COLO829 (cell line): Measurements from ENCODE around the gene PKIG.
"Not testable (repeated sequence)": the region's sequence is repeated elsewhere in the genome, so short reads cannot be mapped to it uniquely, and the experiment has no call there.

Experiments
- DNase-seq: peaks from one replicate; pipeline ENCODE4 v3.0.0; 2012; ENCODE audit warnings: low spot score

PKIG gene

DNA sequence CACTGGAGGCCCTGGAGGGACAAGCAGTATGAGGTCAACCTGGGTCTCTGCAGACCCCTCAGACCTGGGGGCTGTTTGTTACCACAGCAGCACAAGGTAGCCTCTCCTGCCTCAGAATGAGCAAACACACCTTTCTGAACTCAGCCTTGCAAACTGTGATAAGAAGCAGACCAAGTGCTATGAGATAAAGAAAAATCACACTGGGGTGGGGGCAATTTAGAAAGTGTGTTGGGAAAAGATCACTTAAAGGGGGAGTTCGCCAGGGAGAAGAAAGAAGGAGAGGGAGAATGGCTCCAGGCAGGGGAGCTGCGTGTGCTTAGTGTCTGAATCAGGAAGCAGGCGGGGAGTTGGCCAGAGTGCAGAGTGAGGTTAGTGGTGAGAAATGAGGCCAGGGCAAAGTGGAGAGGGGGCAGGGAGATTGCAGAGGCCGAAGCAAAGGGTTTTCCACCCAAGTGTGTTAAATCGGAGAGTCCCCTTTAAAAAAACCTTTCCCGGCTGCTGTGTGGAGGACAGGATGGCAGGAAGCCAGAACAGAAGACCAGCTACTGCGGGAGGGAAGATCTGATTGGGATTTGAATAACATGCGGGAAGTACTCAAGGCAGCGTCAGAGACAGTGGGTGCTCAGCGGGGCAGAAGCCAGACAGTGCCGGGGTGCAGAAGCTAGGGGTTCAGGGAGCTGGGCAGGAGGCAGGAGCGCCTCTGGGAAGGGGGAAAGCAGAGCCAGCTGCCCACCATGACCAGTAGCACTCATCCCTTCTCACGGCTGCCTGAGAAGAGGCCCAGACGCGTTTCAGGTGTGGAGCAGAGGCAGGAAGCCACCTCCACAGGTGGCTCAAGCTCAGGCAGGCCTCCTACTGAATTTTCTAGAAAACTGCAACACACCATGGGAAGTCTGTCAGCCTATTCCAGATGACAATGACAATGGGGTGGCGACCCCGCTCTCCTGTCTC, 60.1 kb downstream of the PKIG start:
- peak; percentile 68 for DNase-seq

DNA sequence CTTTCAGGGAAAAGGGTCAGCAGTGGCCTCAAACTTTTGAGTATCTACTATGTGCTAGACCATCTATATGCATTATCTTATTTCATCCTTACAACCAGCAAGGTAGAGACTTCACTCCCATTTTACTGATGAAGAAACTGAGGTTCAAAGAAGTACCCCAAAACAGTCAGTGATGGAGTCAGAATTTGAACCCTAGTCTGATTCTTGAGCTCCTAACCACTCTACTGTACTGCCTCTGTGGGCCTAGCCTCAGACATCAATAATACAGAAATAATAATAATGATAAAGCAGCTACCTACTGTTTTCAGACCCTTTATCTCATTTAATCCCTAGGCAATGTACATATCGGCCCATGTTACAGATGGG, 60.8 kb downstream of the PKIG start:
- no peak for DNase-seq

DNA sequence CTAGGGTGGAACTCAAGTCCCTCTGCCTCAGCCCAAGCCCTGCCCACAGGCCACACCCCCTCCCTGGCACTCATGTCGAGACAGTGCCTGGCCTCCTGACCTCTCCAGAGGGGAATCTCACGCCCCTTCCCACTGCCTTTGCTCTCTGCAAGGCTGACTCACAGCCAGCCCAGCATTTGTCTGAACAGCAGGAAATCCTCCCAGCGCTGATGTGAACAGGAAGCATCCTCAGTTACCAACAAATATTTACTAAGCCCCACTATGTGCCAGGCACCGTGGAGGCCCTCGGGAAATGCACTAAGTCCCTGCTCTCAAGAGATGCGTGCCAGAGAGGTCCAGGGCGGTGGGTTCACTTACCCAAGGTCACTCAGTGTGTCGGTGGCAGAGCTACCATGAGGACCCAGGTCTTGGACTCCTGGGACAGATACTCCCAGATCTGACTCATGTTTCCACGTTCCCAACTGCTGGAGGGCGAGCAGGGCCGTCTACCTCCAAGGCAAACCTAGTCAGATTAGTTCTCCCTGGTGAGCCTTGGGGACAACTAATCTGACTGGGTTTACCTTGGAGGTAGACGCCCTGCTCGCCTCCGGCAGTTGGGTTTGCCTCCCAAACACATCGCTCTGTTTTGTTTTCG, 61.3 kb downstream of the PKIG start:
- DNase-seq = peak; percentile 30

DNA sequence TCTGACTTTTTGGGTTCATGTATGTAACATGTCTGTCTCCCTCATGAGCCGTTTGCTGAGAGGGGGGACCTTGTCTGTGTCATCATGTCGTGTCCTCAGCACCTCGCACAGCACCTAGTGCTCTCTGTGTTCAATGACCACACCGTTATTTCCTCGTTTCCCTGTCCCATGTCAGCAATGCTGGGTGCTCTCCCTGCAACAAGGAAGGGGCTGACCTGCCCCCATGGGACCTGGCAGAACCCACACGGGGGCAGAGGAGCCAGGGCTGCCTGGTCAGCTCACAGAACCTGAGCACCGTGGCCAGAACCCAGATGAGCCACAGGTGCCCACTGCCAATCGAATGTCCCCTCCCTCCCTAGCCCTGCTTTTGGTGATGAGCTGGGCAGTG, 61.8 kb downstream of the PKIG start:
- no peak for DNase-seq

DNA sequence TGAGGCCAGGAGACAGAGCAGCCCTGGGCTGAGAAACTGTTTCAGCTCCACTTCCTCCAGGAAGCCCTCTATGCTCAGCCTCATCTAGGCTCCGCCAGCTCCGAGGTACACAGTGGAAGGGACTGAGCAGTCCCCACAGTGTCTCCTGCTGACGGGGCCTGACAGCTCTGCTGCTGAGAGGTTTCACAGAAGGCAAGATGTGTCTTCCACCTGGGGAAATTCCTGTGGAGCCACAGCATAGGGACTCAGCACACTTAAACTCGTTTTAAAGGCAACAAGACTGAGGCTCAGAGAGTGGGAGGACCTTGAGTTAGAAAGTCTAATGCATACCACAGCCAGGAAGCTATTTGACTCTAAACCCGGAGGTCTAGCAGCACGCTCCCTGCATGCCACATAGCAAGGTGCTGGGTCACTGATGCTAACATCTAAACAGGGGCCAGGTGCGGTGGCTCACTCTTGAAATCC, 62.3 kb downstream of the PKIG start:
- DNase-seq = no peak

DNA sequence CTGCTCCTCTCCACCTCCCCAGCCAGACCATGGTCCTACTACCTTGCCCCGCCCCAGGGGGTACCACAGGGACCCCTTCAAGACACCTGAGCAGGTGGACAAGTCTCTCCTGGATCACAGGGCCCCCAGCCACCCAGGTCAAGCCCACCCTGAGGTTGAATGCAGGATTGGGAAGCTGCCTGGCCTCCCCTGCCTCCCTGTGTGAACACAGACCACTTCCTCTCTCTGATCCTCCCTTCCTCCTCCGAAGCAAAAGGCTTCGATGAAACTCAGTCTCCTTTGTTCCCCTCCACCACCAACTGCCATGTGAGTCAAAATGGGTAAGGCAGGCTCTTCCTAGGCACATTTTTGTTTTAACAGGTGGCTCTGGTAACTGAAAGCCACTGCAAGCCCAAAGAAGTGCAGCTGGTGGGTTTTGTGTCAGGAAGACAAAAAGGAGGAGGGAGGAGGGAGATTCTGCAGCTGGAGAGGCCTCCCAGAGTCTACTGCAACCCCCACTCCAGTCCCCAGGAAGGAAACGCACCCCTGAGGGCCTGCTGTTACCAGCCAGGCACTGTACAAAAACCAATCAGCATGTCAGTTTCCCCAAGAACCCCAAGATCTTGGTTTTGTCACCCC, 63.8 kb downstream of the PKIG start:
- no peak for DNase-seq

DNA sequence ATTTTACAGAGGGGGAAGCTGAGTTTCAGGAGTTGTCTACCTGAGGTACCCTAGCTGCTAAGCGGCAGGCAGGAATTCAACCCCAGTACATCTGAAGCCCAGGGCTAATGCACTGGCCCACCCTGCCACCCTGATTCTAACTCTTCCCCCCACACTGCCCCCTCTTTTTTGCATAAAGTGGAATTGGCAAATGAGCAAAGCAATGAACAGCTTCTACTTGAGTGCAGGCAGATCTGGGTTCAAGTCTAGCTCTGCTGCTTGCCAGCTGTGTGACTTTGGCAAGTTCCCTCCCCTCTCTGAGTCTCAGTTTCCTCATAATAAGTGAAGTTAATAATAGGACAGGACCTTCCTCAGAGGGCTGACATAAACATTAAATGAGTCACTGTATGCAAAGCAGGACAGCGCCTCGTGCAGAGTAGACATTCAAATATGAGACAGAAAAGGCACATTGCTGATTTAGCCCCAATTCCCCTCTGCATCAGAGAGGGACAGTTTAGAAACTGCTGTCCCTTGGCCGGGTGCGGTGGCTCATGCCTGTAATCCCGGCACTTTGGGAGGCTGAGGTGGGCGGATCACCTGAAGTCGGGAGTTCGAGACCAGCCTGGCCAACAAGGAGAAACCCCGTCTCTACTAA, 64.4 kb downstream of the PKIG start:
- DNase-seq = no peak

DNA sequence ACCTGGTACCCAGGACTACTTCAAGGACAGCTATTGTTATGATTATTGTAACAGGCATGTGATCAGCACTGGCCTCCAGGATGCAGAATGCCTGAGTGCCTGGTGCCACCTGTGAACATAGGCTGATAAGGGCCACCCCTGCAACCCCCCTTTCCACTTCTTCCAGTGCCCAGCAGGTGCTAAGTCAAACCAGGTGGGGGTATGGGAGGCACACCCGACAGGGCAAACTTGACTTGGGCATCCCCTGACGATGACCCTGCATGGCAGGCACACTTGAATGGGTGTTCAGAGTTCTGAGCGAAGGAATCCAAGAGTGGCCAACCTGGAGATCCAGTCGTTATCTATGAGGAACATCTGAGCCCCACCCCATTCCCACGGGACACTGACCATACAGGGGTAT, 65.7 kb downstream of the PKIG start:
- DNase-seq = no peak

DNA sequence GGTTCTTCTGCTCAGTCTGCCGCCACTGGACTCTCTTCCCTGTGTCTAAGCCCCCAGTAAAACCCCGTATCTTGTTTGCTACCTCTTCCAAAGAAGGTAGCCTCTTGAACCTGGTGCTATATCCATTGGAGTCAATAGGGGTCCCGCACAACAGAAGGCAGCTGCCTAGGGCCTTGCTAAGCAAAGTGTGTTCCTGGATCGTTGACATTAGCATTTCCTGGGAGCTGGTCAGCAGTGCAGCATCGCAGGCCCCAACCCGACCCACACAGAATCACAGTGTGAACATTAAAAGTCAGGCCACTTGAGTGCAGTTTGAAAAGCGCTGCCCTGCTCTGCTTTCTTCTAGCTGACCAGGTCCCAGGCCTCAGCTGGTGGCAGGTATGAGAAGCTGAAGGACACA, 66.2 kb downstream of the PKIG start:
- DNase-seq = no peak

DNA sequence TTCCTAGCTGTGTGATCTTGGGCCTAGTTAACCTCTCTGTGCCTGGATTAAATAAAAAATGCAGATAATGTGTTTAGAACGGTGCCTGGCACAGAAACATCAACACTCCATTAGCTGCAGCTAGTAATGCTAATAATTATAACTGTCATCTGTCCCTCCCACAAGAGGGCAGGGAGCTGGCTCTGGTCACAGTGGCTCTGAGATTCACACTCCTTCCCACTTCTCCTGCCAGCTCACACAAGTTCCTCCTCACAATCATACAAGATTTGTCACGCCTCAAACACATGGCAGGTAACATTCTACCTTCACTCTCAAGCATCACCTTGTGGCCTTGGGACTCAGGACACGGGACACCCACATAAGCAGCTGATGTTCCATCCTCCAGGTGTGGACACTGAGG, 66.7 kb downstream of the PKIG start:
- DNase-seq = no peak

DNA sequence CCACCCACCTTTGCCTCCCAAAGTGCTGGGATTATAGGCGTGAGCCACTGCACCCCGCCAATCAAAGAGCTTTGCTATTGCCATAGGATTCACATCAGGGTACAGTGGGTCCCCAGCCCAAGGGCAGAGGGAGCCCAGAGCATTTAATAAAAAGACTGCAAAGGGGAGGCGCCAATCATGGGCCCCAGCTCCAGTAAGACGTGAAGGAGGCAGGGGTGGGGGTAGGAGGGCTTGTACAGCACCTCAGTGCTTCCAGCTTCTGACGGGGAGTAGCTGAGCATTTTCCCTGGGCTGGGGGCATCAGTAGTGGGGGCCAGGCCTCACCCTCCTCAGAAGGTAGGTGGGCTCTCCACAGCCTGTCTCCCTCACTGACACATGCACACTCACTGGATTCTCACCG, 67.6 kb downstream of the PKIG start:
- no peak for DNase-seq

DNA sequence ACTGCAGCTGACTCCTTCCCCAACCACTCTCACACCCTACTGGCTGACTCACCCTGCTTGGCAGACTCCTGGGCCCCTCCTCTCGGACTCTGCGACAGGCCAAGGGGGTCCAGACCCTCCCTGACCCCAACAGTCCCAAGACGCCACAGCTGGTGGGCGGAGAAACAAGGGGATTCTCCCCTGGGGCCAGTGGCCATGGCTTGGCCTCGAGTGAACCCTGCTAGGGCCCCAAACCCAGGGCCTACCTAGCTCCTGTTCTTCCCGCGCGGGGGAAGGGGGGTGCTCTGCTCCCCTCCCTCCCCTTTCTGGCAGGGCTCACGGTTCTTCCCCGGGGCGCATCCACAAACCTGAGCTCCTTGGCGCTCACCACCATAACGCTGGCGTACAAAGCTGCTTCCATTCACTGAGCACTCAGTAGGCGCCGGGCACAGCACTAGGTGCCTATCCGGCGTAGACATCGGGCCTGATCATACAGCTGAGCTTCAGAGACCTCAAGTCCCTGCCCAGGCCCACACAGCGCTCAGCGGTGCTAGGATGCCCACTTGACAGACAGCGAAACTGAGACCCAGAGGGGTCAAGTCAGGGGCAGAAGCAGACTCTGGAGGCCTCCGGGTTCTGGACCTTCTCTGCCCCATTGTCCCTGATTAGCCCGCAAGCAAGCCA, 68.5 kb downstream of the PKIG start:
- no peak for DNase-seq

DNA sequence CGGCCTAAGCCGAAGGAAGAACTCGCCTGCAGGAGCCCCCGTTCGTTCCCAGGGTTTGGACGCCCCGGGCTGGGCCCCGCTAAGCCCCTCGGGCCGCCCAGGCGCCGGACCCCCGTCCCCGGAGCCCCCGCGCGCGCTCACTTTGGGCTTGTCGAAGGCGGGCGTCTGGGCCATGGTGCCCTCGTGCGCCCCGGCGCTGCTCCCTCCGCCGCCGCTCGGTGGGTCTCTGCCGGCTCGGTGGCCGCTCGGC, 69.0 kb downstream of the PKIG start:
- no peak for DNase-seq

DNA sequence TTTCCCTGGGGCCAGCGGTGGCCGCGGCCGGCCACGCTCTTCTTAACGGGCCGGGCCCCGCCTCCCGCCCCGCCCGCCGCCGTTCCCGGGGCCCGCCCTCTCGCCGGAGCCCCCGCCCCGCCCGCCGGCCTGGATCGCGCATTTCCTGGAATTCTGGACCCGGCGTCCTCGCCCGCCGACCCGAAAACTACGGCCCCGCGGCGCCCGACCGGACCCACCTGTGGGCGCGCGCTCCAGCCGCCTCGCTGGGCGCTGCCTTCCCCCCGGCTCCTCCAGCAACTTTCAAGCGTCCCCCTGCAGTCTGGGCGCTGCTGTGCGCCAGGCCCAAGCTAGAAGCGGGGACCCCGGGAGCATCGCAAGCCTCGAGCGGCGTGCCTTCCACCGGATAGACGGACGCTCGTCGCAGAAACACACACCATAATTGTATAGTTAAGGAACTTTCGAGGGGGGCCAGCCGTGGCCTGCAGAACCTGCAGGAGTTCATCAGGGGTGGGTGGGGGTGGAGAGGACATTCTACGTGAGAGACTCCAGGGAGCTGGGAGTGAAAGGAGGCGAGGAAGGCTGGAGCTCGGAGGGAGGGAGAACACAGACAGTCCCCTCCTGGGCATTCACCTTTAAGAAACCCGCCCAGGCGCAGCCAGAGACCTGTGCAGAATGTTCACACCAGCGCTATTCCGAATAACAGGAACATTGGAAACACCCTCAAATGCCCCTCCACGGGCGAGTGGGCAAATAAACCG, 69.5 kb downstream of the PKIG start, which contains the start of gene ADA:
Gene ADA (minus strand): TSS at position 16 of the 740 bp plus-strand sequence. CDS start 92 bp downstream, outside the sequence.
- peak; percentile 42 for DNase-seq

DNA sequence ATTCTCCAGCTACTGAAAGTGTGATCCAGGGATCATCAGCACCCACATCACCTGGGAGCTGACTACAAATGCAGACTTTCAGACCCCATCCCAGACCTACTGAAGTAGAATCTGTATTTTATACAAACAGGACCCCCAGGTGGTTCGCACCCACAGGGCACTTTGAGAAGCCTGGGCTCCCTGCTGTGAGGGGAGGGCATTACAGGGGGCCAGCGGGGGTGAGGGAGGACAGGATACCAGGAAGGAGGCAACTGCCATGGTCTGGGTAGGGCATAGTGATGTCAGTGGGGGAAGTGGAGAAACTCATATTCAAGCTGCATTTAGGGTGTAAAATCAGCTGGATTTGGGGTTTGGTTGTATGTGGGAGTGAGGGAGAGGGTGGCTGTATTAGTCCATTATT, 71.2 kb downstream of the PKIG start:
- DNase-seq = no peak

DNA sequence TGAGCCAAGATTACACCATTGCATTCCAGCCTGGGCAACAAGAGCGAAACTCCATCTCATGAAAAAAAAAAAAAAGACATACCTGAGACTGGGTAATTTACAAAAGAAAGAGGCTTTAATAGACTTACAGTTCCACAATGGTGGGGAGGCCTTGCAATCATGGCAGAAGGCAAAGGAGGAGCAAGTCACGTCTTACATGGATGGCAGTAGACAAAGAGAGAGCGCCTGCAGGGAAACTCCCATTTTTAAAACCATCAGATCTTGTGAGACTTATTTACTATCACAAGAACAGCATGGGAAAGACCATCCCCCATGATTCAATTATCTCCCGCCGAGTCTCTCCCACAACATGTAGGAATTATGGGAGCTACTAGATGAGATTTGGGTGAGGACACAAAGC, 71.8 kb downstream of the PKIG start:
- DNase-seq = not testable (repeated sequence)

DNA sequence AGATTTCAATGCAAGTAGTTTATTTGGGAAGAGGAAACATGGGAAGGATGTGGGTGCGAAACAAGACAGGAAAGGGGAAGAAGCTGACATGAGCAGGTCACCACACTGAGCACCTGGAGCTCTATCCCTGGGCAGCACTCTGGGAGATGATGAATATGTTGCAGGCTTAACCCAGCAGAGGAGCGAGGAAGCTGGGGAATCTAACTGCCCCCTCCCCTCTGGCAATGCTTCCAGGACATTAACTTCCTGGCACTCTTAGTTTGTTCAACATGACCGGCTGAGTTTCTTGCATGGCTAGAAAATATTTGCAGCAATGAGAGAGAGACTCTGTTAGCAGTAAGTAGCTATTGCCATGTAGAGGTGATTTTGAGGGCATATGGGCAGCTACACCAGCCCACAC, 74.1 kb downstream of the PKIG start:
- DNase-seq = no peak

DNA sequence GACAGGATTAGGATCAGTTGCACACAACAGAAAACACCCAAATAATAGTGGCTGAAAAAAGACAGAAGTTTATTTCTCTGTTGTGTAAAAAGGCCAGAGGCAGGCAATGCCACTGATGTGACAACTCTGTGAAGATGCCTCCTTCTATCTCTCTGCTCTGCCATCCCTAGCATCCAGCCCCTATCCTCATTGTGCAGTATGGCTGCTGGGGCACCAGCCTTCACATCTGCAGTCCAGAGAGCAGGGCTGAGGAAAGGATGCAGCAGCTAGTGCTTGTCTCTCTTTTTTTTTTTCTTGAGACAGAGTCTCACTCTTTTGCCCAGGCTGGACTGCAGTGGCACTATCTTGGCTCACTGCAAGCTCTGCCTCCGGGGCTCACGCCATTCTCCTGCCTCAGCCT, 75.5 kb downstream of the PKIG start:
- DNase-seq = no peak

DNA sequence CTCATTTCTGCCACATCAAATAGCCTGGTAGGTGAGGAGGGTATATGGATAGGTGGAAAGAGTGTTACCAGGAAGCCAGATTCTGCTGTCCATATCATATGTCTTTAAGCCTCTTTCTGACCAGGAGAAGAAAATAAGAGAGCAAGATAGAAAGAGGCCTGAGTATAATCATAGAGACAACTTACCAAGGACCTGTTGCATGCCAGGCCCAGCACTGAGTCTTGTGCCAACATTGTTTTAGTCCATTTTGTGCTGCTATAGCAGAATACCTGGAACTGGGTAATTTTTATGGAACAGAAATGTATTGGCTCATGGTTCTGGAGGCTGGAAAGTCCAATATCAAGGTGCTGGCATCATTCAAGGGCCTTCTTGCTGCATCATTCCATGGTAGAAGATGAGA, 76.4 kb downstream of the PKIG start:
- DNase-seq = no peak

DNA sequence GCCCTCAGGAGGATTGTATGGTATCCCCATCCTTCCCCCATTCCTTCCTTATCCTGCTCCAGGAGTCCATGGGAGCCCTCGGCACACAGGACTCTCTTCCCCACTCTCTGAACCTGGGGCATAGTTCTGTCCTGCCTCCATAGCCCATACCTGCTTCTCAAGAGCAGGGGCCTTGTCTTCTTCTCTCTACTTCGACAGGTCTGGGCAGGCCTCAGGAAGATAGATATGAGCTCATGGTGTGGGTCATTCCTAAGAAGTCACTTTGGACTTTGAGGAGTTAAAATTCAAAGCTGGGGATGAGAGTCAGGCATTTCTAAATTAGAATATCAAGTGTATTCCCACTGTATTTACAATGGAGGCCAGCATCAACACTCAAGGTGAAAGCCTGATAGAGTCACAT, 77.6 kb downstream of the PKIG start:
- DNase-seq = no peak

DNA sequence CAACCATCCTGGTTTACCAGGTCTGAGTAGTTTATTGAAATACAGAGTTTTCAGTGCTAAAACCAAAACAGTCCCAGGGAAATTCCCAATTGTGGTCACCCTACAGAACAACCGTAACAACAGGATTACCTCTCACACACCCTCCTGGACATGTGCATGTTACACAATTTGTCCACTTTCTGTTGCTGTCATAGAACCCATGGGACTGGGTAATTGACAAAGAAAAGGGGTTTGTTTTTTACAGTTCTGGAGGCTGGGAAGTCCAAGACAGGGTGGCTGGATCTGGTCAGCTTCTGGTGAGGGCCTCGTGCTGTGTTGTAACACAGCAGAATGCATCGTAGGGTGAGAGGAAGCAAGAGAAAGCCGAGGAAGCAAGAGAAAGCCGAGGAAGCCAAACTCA, 78.2 kb downstream of the PKIG start:
- no peak for DNase-seq

DNA sequence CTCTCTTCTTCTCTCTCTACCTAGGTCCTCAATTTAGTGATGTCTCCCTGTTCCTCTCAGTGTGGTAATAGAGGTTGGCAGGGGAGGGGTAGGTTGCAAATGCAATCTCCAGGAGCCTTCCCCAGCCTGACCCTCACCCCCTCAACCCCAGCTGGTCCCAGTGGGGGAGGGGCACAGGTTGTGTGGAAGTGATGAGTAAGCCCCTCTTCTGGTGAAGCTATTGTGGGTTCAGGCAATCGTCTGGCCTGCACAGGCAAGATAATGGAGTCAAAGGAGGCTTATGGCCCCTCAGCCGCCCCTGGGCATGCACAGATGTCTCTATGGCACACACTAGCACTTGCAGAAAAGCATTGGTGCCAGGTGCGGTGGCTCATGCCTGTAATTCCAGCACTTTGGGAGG, 79.9 kb downstream of the PKIG start:
- no peak for DNase-seq
